Activated naive CD8-positive, alpha-beta T cell treated with anti-CD3 and anti-CD28 coated beads, Interleukin-2, amount 50 U/mL, for 16 hours (primary cell): ENCODE measurements around the gene POLR2I.
A peak's percentile ranks its signal among the peaks of the same experiment; 100 is the strongest.

ENCODE experiments used
- DNase-seq: peaks from one replicate; pipeline ENCODE4 v3.0.0-alpha.2; 2020; ENCODE audit warnings: low read depth, low spot score

POLR2I gene

GRCh38 chr19:36114721-36115452 lies at the start of gene POLR2I:
Gene POLR2I, minus strand, starts transcription at chr19:36114875. Its CDS starts 19 bp downstream, at chr19:36114856.
- DNase-seq: peak; percentile 92

- no peak for DNase-seq
These were observed 49.1 kb upstream of the POLR2I start for GRCh38 chr19:36163813-36164212.

GRCh38 chr19:36160821-36161596 lies 46.3 kb upstream of the POLR2I start:
- no peak for DNase-seq

GRCh38 chr19:36153126-36153525 lies 38.5 kb upstream of the POLR2I start:
- DNase-seq: no peak

GRCh38 chr19:36152352-36153091 lies 37.8 kb upstream of the POLR2I start, which contains the start of gene COX7A1:
Gene COX7A1, minus strand, starts transcription at chr19:36152447. Its CDS starts 40 bp downstream, at chr19:36152407.
- no peak for DNase-seq

- DNase-seq: no peak
These were observed 37.3 kb upstream of the POLR2I start for GRCh38 chr19:36152019-36152351.

- DNase-seq: no peak
These were observed 36.7 kb upstream of the POLR2I start for GRCh38 chr19:36151144-36152018.

GRCh38 chr19:36150586-36150985 lies 35.9 kb upstream of the POLR2I start:
- no peak for DNase-seq

- DNase-seq: no peak
These were observed 35.2 kb upstream of the POLR2I start for GRCh38 chr19:36149673-36150406.

- DNase-seq: no peak
These were observed 29.9 kb upstream of the POLR2I start for GRCh38 chr19:36144624-36145023.

- no peak for DNase-seq
These were observed 27.8 kb upstream of the POLR2I start for GRCh38 chr19:36142496-36142895.

GRCh38 chr19:36142046-36142445 lies 27.4 kb upstream of the POLR2I start:
- no peak for DNase-seq

- DNase-seq: peak; percentile 68
These were observed 26.6 kb upstream of the POLR2I start for GRCh38 chr19:36141039-36141927.

- no peak for DNase-seq
These were observed 25.8 kb upstream of the POLR2I start for GRCh38 chr19:36140304-36141038.

GRCh38 chr19:36139473-36140303 lies 25.0 kb upstream of the POLR2I start, which contains the start of gene CAPNS1:
Gene CAPNS1, plus strand, starts transcription at chr19:36140066. Its CDS starts 946 bp downstream, at chr19:36141012.
- peak; percentile 73 for DNase-seq

GRCh38 chr19:36139120-36139472 lies 24.4 kb upstream of the POLR2I start:
- DNase-seq: no peak

- no peak for DNase-seq
These were observed 22.4 kb upstream of the POLR2I start for GRCh38 chr19:36136964-36137686.
